Naive thymus-derived CD4-positive, alpha-beta T cell (primary cell): ENCODE data around the gene MPP2. TPM values are rescaled to one million over a fixed set of nuclear protein-coding genes. Genes with fewer than 3 reads are reported as not detected.

Experiments
- ATAC-seq: fragments of 150-1000 bp; cut with Tn5 transposase; 2 replicates; pipeline ENCODE4 v1.10.0; 2021; ENCODE audit warnings: mild to moderate bottlenecking, moderate library complexity
- CTCF ChIA-PET: fragments of 350-600 bp; sonication (Branson Sonifier 250); formaldehyde crosslinking; loops from one replicate; lab custom pipeline; 2021; ENCODE audit warnings: antibody characterized with exemption; lab: Charles Lee
- POLR2A ChIA-PET: fragments of 350-600 bp; sonication (Branson Sonifier 250); formaldehyde crosslinking; loops from one replicate; lab custom pipeline; 2021; ENCODE audit warnings: antibody characterized with exemption, inconsistent platforms; lab: Charles Lee
- DNase-seq, 9 donors: peaks; one replicate each; pipeline versions ENCODE4 v3.0.0 to v3.0.0-alpha.2; 2020 to 2022; ENCODE audit warnings: mixed read lengths in 1 of 9
- H3K27ac ChIP-seq: one replicate; pipeline ENCODE4 v1.7.0; 2013; ENCODE audit warnings: mild to moderate bottlenecking, low read depth, low read length, moderate library complexity
- H3K27me3 ChIP-seq, 2 donors: one replicate each; pipeline ENCODE4 v1.7.0; 2013; ENCODE audit warnings: low read length in 2 of 2, mild to moderate bottlenecking in 2 of 2, moderate library complexity in 2 of 2; ENCODE audit not compliant: control insufficient read depth in 2 of 2, insufficient read depth in 2 of 2
- H3K36me3 ChIP-seq, 3 experiments: 1 replicate in 2 of 3; 2 replicates in 1 of 3; pipeline ENCODE4 v1.7.0; 2013; ENCODE audit warnings: low read length in 3 of 3, mild to moderate bottlenecking in 3 of 3, moderate library complexity in 1 of 3; ENCODE audit not compliant: insufficient read depth in 3 of 3, control insufficient read depth in 2 of 3
- H3K4me1 ChIP-seq, 2 donors: one replicate each; pipeline ENCODE4 v1.7.0; 2013; ENCODE audit warnings: low read length in 2 of 2, mild to moderate bottlenecking in 2 of 2, moderate library complexity in 1 of 2; ENCODE audit not compliant: control insufficient read depth in 2 of 2, insufficient read depth in 2 of 2
- H3K4me3 ChIP-seq: 2 replicates; pipeline ENCODE4 v1.7.0; 2013; ENCODE audit warnings: mild to moderate bottlenecking, low read length
- H3K9me3 ChIP-seq, 3 experiments: 1 replicate in 2 of 3; 2 replicates in 1 of 3; pipeline ENCODE4 v1.7.0; 2013; ENCODE audit warnings: low read length in 3 of 3; ENCODE audit not compliant: control insufficient read depth in 2 of 3
- H3K27ac Mint-ChIP-seq, 9 donors: one replicate each; pipeline ENCODE4 v1.8.0; 2020 to 2022; ENCODE audit warnings: mixed read lengths in 9 of 9, mild to moderate bottlenecking in 8 of 9, moderate library complexity in 5 of 9, inconsistent platforms in 2 of 9
- H3K27me3 Mint-ChIP-seq, 5 donors: one replicate each; pipeline ENCODE4 v1.8.0; 2021 to 2022; ENCODE audit warnings: mixed read lengths in 5 of 5, mild to moderate bottlenecking in 1 of 5
- H3K36me3 Mint-ChIP-seq, 5 donors: one replicate each; pipeline ENCODE4 v1.8.0; 2020 to 2022; ENCODE audit warnings: mixed read lengths in 5 of 5, mild to moderate bottlenecking in 3 of 5, inconsistent platforms in 1 of 5
- H3K4me1 Mint-ChIP-seq, 7 donors: one replicate each; pipeline ENCODE4 v1.8.0; 2020 to 2022; ENCODE audit warnings: mixed read lengths in 7 of 7, mild to moderate bottlenecking in 3 of 7, inconsistent platforms in 1 of 7
- H3K4me3 Mint-ChIP-seq, 10 donors: one replicate each; pipeline ENCODE4 v1.8.0; 2020 to 2022; ENCODE audit warnings: mild to moderate bottlenecking in 10 of 10, mixed read lengths in 10 of 10, moderate library complexity in 6 of 10, inconsistent platforms in 2 of 10
- H3K9me3 Mint-ChIP-seq, 11 donors: one replicate each; pipeline ENCODE4 v1.8.0; 2020 to 2022; ENCODE audit warnings: mixed read lengths in 11 of 11, mild to moderate bottlenecking in 4 of 11, inconsistent platforms in 1 of 11, moderate library complexity in 1 of 11
- intact Hi-C, 2 donors: fragments of 100-400 bp; cut with micrococcal nuclease; formaldehyde crosslinking; loops; one replicate each; pipeline ENCODE4 v1.15.1; 2023
- polyA plus RNA-seq, 2 donors: library from polyadenylated mRNA; unstranded; fragments of 300-500 nt; fragmentation: Illumina TruSeq; gene quantifications; one replicate each; pipeline ENCODE4 v1.2.3, GENCODE V29; 2021
- total RNA-seq, 6 experiments: library from RNA in 5 of 6; stranded (reverse) in 5 of 6; gene quantifications; 1 replicate in 5 of 6; 2 replicates in 1 of 6; pipeline ENCODE4 v1.2.3 and lab custom pipeline; 2021 to 2026

The MPP2 gene
- total and polyA plus RNA-seq, 7 experiments from 2014 or later: 0.24 to 9.3 (median 3.6) TPM

DNA sequence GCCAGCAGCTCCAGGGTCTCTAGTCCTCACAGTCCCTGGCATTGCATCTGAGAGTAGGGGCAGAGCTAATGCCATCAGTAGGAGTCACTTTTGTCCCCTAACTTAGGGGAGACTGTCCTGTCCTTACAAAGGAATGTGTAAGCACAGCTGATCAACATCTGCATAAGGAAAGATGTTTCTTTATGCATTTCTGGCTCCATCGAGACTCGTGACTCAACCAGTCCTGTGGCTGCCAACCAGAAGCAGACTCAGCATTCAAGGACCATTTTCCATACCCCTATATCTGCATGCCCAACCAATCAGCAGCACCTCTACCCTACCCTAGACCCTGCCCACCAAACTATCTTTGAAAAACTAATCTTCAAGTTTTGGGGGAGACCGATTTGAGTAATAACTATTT is 8.2 kb upstream of the MPP2 start:
- H3K9me3 ChIP-seq: no peaks in the 10 kb centered on the region
- ChIA-PET CTCF (interaction anchor here (2.7 kb wide), 1 partner anchor 28 kb away, joined by 12 read pairs; no protein-coding TSS in a partner anchor), POLR2A (interaction anchor here (1.2 kb wide), 1 partner anchor 13 kb away, joined by 4 read pairs; no protein-coding TSS in a partner anchor)
- Mint-ChIP-seq H3K27ac (no peak overlapping the region), H3K36me3 (no peaks in the 10 kb centered on the region), H3K4me1 (peaks cover 10 to 28% (median 16%) of the 10 kb centered on the region in 7 donors), H3K9me3 (peaks cover 0 to 1% (median 0%) of the 10 kb centered on the region in 11 donors), H3K27me3 (peaks cover 0 to 11% (median 0%) of the 10 kb centered on the region in 5 donors), H3K4me3 (peak overlapping the region in 1 of 10 donors; percentile 30)
- no peaks in the 10 kb centered on the region for H3K27me3 ChIP-seq
- intact Hi-C loops: loop anchor here in 1 of 2 donors (10.0 kb wide), 1 partner anchor 129 kb away; no protein-coding TSS in a partner anchor
- H3K27ac ChIP-seq: no peak overlapping the region
- no peak overlapping the region for H3K4me3 ChIP-seq
- no peaks in the 10 kb centered on the region for H3K36me3 ChIP-seq
- peaks cover 0 to 9% of the 10 kb centered on the region in 2 donors for H3K4me1 ChIP-seq
- no peak for ATAC-seq
- DNase-seq: no peak

GRCh38 chr17:43914451-43914850 is 7.1 kb upstream of the MPP2 start:
- intact Hi-C loops: loop anchor here in 1 of 2 donors (10.0 kb wide), 1 partner anchor 130 kb away; no protein-coding TSS in a partner anchor
- POLR2A ChIA-PET: interaction anchor here (1.0 kb wide), 1 partner anchor 11 kb away, joined by 3 read pairs; no protein-coding TSS in a partner anchor

DNA sequence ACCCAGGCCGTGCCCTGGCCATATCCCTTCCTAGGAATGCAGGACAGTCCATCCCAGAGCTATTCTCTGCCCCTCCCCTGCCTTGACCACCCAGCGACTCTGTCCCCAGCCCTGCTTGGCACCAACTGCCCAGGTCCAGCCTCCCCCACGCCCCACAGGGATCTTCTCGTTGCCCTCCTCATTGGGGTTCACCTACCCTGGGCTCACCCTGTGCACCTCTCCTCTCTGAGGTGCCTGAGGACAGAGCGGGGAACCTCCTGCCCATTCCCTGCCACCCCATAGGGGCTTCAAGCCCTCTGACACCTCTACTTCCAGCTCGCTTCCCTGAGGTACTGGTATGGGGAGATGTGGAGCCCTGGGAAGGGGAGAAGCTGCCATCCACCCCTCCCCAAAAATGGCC is 6.2 kb upstream of the MPP2 start:
- Mint-ChIP-seq H3K4me1 (peaks cover 8 to 23% (median 14%) of the 10 kb centered on the region in 7 donors), H3K4me3 (no peak overlapping the region), H3K27ac (no peak overlapping the region), H3K36me3 (no peaks in the 10 kb centered on the region), H3K27me3 (peaks cover 0 to 18% (median 0%) of the 10 kb centered on the region in 5 donors), H3K9me3 (no peaks in the 10 kb centered on the region)
- Histone ChIP-seq H3K27ac (no peak overlapping the region), H3K4me3 (no peak overlapping the region), H3K36me3 (no peaks in the 10 kb centered on the region), H3K4me1 (peaks cover 0 to 9% of the 10 kb centered on the region in 2 donors), H3K27me3 (no peaks in the 10 kb centered on the region), H3K9me3 (no peaks in the 10 kb centered on the region)
- POLR2A ChIA-PET: interaction anchor here (1.0 kb wide), 1 partner anchor 12 kb away, joined by 3 read pairs; no protein-coding TSS in a partner anchor
- ATAC-seq: no peak
- CTCF ChIA-PET: interaction anchor here (0.6 to 2.7 kb wide), 6 partner anchors 15 to 796 kb away, joined by 3 to 12 read pairs (median 4); no protein-coding TSS in a partner anchor
- no peak for DNase-seq
- intact Hi-C loops: loop anchor here in 1 of 2 donors (10.0 kb wide), 1 partner anchor 131 kb away; no protein-coding TSS in a partner anchor

More at GRCh38 chr17:43914451-43914850, 7.1 kb upstream of the MPP2 start:
- Mint-ChIP-seq H3K36me3 (no peaks in the 10 kb centered on the region), H3K4me1 (peaks cover 10 to 28% (median 15%) of the 10 kb centered on the region in 7 donors), H3K4me3 (no peak overlapping the region), H3K27ac (no peak overlapping the region), H3K9me3 (peaks cover 0 to 1% (median 0%) of the 10 kb centered on the region in 11 donors), H3K27me3 (peaks cover 0 to 17% (median 0%) of the 10 kb centered on the region in 5 donors)
- Histone ChIP-seq H3K9me3 (no peaks in the 10 kb centered on the region), H3K4me1 (peaks cover 0 to 9% of the 10 kb centered on the region in 2 donors), H3K27ac (no peak overlapping the region), H3K27me3 (no peaks in the 10 kb centered on the region), H3K36me3 (no peaks in the 10 kb centered on the region), H3K4me3 (no peak overlapping the region)
- no peak for ATAC-seq
- CTCF ChIA-PET: interaction anchor here (0.5 to 2.7 kb wide), 8 partner anchors 11 to 430 kb away, joined by 3 to 12 read pairs (median 3); no protein-coding TSS in a partner anchor
- DNase-seq: no peak

- no peaks in the 10 kb centered on the region for H3K36me3 Mint-ChIP-seq
- no peaks in the 10 kb centered on the region for H3K9me3 Mint-ChIP-seq
- H3K4me1 Mint-ChIP-seq: peaks cover 11 to 23% (median 16%) of the 10 kb centered on the region in 7 donors
- Histone ChIP-seq H3K27ac (no peak overlapping the region), H3K4me1 (peaks cover 3 to 16% of the 10 kb centered on the region in 2 donors), H3K27me3 (peaks cover 0 to 2% of the 10 kb centered on the region in 2 donors), H3K36me3 (no peaks in the 10 kb centered on the region), H3K4me3 (no peak overlapping the region), H3K9me3 (no peaks in the 10 kb centered on the region)
- ChIA-PET POLR2A (no interaction called here), CTCF (interaction anchor here (0.6 to 2.7 kb wide), 2 partner anchors 11 to 796 kb away, joined by 4 to 8 read pairs; no protein-coding TSS in a partner anchor)
- H3K4me3 Mint-ChIP-seq: no peak overlapping the region
- DNase-seq (no peak), ATAC-seq (no peak)
- peaks cover 0 to 26% (median 0%) of the 10 kb centered on the region in 5 donors for H3K27me3 Mint-ChIP-seq
- intact Hi-C loops: loop anchor here in 1 of 2 donors (10.0 kb wide), 1 partner anchor 132 kb away; no protein-coding TSS in a partner anchor
- no peak overlapping the region for H3K27ac Mint-ChIP-seq
Measured at GRCh38 chr17:43912635-43913304, 5.4 kb upstream of the MPP2 start.

DNA sequence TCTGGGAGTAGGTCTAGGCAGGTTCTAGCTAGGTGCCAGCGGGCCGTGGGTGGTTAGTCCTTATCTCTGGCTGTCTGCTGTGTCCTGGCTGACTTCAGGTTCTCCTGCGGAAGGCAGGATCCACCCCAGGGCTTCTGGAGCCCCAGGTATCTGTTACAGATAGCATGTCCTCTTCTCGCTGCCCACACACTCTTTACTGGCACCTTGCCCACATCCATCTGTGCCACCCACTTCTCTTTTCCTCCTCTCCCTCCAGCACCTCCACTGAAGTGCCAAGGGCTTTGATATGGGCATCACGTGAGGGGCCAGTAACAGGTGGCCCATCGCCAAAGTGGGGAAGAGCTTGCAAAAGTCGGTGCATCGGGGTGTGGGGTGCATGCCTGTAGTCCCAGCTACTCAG is 4.6 kb upstream of the MPP2 start:
- Histone ChIP-seq H3K27ac (no peak overlapping the region), H3K4me1 (peaks cover 11 to 16% of the 10 kb centered on the region in 2 donors), H3K36me3 (peaks cover 0 to 4% (median 0%) of the 10 kb centered on the region in 3 experiments), H3K9me3 (no peaks in the 10 kb centered on the region), H3K27me3 (peaks cover 0 to 4% of the 10 kb centered on the region in 2 donors), H3K4me3 (no peak overlapping the region)
- H3K27ac Mint-ChIP-seq: no peak overlapping the region
- ChIA-PET CTCF (interaction anchor here (1.6 to 2.7 kb wide), 2 partner anchors 12 to 211 kb away, joined by 4 to 8 read pairs; no protein-coding TSS in a partner anchor), POLR2A (no interaction called here)
- no peak for DNase-seq
- no peak for ATAC-seq
- no peak overlapping the region for H3K4me3 Mint-ChIP-seq
- no peaks in the 10 kb centered on the region for H3K9me3 Mint-ChIP-seq
- intact Hi-C loops: loop anchor here in 1 of 2 donors (10.0 kb wide), 1 partner anchor 133 kb away; no protein-coding TSS in a partner anchor
- H3K36me3 Mint-ChIP-seq: no peaks in the 10 kb centered on the region
- H3K4me1 Mint-ChIP-seq: peaks cover 8 to 16% (median 11%) of the 10 kb centered on the region in 7 donors
- peaks cover 0 to 34% (median 0%) of the 10 kb centered on the region in 5 donors for H3K27me3 Mint-ChIP-seq

GRCh38 chr17:43909537-43910231 is 2.3 kb upstream of the MPP2 start:
- Mint-ChIP-seq H3K4me1 (peaks cover 0 to 15% (median 11%) of the 10 kb centered on the region in 7 donors), H3K36me3 (no peaks in the 10 kb centered on the region), H3K4me3 (no peak overlapping the region), H3K27ac (peak overlapping the region in 2 of 9 donors; percentile 28 to 35), H3K9me3 (no peaks in the 10 kb centered on the region), H3K27me3 (peaks cover 0 to 48% (median 5%) of the 10 kb centered on the region in 5 donors)
- no peak for ATAC-seq
- H3K36me3 ChIP-seq: peaks cover 0 to 6% (median 0%) of the 10 kb centered on the region in 3 experiments
- CTCF ChIA-PET: interaction anchor here (0.7 to 4.0 kb wide), 11 partner anchors 9 to 134 kb away, joined by 3 to 21 read pairs (median 4); partner anchors contain the start of gene PPY
- H3K4me1 ChIP-seq: peaks cover 17 to 20% of the 10 kb centered on the region in 2 donors
- POLR2A ChIA-PET: interaction anchor here (0.6 to 1.1 kb wide), 3 partner anchors 10 to 87 kb away, joined by 3 read pairs; no protein-coding TSS in a partner anchor
- peaks cover 0 to 4% of the 10 kb centered on the region in 2 donors for H3K27me3 ChIP-seq
- H3K9me3 ChIP-seq: no peaks in the 10 kb centered on the region
- no peak overlapping the region for H3K4me3 ChIP-seq
- no peak overlapping the region for H3K27ac ChIP-seq
- DNase-seq: no peak
- intact Hi-C loops: loop anchor here (1.0 to 10.0 kb wide), 3 partner anchors 35 to 135 kb away; no protein-coding TSS in a partner anchor
